ENCODE measurements around the gene MTR.

- no peak for TF ChIP-seq CTCF (IDR thresholded peaks at IDR 0.05)
- no peak for TF ChIP-seq POLR2A (IDR thresholded peaks at IDR 0.05)
- TF ChIP-seq EP300 (IDR thresholded peaks at IDR 0.05), result no peak
Observed at GRCh38 chr1:236786453-236786852, 8.6 kb upstream of the MTR start.

Data from tibial nerve (tissue), 4 donors.